ENCODE data around the gene RGR.

The RGR gene

GRCh38 chr10:84296091-84296981, 51.5 kb downstream of the RGR start:
- no peak for DNase-seq (ENCODE audit: low spot score)

DNA sequence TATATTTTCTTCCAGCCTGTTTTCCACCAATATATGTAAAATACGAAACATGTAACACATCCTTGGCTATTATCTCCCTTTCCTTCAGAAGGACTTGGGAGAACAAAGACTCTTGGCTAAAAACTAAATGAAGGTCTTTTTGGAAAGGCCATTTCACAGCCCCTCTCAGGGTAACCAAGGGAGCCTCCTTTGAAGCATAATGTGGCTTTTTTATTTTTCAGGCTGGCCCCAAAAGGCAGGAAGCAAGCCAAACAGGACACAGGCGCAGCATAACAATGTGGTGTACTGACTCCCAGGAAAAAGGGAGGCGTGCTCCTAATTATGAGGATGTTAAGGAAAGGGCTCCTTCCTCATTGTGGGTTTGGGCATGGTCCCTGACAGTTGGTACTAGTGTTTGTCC, 53.2 kb downstream of the RGR start:
- peak; percentile 49 for DNase-seq (ENCODE audit: low spot score)

GRCh38 chr10:84302223-84302622, 57.4 kb downstream of the RGR start:
- no peak for DNase-seq (ENCODE audit: low spot score)

DNA sequence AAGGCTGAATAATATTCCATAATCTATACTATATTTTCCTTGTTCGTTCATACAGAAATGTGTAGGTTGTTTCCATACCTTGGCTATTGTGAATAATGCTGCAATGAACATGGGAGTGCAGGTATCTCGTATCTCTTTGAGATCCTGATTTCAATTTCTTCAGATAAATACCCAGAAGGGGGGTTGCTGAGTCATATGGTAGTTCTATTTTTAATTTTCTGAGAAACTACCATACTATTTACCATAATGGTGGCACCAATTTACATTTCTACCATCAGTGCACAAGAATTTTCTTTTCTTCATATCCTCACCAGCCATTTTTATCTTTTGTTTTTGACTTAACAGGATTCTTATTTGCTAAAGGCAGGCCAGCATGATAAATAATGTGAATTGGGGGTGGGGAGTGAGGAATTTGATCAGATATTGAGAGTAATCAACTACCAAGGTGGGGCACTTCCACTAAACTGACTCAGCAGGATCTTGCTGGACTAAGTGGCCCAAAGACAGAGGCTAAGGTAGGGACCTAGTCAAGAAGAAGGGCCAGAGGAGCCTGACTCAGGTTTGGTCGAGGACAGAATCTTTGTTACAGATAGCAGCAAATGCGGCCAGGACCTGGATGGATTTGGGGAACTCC, 62.0 kb downstream of the RGR start:
- DNase-seq (ENCODE audit: low spot score), result no peak

DNA sequence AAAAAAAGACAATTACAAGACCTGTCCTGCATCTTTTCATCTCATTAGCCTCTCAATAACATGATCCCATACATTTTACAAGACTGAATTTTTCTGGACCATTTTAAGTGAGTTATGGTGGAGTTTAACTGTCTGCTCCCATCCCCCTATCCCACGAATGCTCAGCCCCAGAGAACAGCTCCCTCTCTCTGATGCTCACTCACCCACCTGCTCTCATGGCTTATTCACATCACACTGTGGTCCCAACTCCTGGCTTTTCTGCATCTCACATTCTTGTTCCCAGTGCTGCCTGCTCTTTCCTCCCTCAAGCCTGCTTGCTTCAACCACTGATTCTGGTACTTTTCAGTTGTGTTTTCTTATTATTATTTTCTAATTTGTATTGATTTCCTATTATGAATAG, 63.2 kb downstream of the RGR start:
- no peak for DNase-seq (ENCODE audit: low spot score)

GRCh38 chr10:84308481-84309304, 63.8 kb downstream of the RGR start:
- peak; percentile 60 for DNase-seq (ENCODE audit: low spot score)
